Kidney tubule cell (primary cell): ENCODE results near the gene RPP25.
A peak's percentile ranks its signal among the peaks of the same experiment; 100 is the strongest.

ENCODE experiments used
- DNase-seq: peaks from one replicate; pipeline ENCODE4 v3.0.0-alpha.2; 2018; ENCODE audit warnings: low spot score

RPP25 gene, protein sequence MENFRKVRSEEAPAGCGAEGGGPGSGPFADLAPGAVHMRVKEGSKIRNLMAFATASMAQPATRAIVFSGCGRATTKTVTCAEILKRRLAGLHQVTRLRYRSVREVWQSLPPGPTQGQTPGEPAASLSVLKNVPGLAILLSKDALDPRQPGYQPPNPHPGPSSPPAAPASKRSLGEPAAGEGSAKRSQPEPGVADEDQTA

DNA sequence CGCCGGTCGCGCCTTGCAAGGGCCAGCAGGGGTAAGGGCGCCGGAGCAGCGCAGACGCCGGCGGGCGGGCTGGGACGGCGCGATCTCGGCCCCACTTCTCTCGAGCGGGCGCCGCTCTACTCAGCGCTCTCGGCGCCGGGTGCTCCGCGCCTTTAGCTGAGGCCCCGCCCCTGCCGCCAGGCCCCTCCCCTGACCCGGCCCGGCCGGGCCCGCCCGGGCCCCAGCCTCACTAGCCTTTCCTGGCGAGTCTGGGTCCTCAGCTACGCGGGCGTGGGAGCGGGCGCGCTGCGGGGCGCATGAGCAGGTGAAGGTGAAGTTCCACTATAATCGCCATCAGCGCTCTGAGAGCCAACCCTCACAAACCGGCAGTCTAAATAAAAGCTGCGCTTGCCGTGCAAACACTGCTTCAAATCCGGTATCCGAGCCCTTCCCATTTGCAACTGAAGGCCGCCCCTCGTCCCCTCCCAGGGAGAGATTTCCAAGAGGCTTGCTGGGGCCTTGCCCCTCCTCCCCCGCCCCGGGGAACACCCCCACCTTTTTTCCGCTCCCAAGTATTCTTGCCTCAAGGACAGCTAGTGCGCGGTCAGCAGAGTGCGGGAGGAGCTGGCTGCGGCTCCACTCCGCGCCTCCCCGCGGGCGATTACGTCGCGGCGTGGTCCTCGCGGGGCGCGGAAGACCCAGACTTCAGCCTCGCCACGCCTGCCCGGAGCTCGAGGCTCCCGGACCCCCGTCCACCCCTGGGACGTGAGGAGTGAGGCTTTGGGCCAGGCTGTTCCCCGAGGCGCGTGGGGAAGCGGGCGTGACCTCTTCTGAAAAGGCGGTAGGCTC is at the start of gene RPP25:
Gene RPP25, minus strand, starts transcription at position 125 of the 828 bp plus-strand sequence. CDS start 189 bp downstream, outside the sequence.
- DNase-seq = peak; percentile 75

DNA sequence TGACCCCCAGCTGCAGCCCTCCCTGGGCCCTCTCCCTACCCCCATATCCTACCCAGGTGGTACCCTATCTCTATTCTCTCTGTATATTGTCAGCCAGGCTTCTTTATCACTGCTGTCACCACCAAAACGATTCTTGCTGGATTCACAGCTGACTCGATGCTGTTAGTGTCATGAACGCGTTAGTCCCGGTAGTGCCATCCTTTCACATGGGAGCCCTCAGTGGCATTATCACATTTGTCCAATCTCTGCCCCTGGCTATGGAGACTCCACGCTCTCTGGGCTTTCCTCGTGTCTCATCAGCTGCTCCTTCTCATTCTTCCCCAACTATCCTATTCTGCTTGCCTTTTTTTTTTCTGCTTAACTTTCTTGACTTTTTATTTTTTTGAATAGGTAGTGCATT is 45.8 kb upstream of the RPP25 start:
- no peak for DNase-seq

GRCh38 chr15:75001310-75001709 is 44.7 kb upstream of the RPP25 start:
- no peak for DNase-seq

GRCh38 chr15:74997543-74997942 is 41.0 kb upstream of the RPP25 start:
- no peak for DNase-seq

DNA sequence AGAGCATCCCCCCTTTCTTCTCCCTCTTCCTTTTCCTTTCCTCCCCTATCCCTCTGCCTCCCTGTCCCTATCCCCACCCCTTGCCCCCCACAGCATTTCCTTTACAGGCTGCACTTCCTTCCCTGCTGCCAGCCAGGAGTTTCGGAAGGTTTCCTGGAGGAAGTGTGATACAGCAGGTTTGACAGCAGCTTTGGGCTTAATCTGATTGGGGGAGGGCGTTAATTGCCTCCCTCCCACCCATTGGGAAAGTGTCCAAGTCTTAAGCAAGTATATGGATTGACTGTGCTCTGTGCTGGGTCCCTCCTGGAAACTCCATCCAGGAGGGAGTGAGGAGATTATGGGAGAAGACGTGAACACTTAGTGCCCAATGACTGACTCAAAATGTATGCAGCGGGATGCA is 40.6 kb upstream of the RPP25 start:
- DNase-seq = no peak

GRCh38 chr15:74995779-74996765 is 39.5 kb upstream of the RPP25 start:
- no peak for DNase-seq

- peak; percentile 94 for DNase-seq
These were observed 38.7 kb upstream of the RPP25 start, which contains the start of gene SCAMP5 for GRCh38 chr15:74995182-74995778. SCAMP5 (plus strand) TSS chr15:74995563; CDS start chr15:75011840, 16,277 bp downstream.

DNA sequence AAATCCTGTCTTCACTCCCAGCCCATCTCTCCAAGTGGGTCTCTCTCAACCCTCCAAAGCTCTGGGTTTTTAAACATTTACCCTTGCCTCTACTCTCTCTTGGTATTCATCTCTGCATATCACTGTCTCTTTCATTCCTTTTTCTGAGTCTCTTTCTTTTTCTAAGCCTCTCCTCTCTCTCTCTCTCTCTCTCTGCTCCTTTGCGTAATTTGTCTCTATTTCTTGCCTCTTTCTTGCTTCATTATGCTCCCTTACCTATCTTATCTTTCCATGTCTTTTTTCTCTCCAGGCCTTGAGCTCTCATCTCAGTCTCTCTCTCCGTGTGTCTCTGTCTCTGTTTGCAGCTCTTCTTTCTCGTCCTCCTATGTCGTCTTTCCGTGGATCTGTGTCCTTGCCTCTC is 38.1 kb upstream of the RPP25 start:
- no peak for DNase-seq

- no peak for DNase-seq
These were observed 37.7 kb upstream of the RPP25 start for GRCh38 chr15:74994236-74994635.

GRCh38 chr15:74992619-74993018 is 36.0 kb upstream of the RPP25 start:
- DNase-seq = no peak

DNA sequence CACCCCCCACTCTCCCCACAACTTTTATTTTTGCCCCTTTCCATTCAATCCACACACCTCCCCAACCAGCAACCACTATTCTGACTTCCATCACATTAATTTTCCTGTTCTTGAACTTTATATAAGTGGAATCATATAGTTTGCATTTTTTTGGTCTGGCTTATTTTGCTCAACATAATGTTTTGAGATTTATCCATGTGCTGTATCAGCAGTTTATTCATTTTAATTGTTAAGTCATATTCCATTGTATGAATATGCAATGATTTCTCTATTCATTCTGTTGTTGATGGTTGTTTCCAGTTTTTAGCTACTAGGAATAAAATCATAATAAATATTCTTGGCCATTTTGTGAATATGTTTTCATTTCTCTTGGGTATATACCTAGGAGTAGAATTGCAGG is 33.0 kb upstream of the RPP25 start:
- DNase-seq = no peak

DNA sequence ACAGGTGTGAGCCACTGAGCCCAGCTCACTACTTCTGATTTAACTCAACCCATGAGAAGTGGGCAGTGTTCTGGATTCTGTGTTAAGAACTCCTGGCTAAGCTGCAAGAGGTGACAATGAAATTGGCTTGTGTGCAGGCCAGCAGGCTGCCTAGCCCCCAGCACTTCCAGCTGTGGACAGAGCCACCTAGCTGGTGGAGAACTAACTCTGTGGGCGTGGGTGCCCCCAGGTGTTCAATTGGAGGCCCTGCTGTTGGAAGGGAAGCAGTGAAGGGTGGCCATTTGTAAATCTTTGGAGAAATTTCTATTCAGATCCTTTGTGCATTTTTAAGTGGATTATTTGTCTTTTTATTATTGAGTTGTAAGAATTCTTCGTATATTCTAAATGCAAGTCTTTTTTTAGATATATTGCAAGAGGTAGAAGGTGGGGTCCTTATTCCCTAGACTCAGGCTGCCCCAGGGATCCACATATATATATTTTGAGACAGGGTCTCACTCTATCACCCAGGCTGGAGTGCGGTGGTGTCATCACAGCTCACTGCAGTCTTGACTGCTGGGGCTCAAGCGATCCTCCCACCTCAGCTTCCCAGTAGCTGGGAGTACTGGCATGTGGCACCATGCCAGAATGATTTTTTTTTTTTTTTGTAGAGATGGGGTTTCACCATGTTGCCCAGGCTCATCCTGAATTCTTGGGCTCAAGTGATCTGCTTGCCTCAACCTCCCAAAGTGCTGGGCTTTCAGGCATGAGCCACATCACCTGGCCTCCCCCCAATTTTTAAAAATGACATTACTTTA is 31.6 kb upstream of the RPP25 start:
- DNase-seq = peak; percentile 72

- DNase-seq = peak; percentile 90
These were observed 27.2 kb upstream of the RPP25 start for GRCh38 chr15:74983725-74984231.

DNA sequence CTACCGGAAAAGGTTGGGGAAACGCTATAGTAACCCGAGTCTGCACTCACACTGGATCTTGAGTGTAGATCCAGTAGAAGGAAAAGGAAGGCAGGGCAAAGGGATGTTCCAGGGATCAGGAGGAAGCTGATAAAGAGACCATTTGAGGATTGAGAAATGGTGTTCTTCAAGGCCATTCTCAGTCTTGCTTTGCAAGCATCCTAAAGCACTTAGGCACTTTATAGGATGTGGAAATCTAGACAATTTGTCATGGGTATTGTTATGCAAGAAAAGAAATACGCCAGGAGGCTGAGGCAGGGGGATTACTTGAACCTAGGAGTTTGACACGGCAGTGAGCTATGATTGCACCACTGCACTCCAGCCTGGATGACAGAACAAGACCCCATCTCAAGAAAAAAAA is 25.6 kb upstream of the RPP25 start:
- DNase-seq = no peak

DNA sequence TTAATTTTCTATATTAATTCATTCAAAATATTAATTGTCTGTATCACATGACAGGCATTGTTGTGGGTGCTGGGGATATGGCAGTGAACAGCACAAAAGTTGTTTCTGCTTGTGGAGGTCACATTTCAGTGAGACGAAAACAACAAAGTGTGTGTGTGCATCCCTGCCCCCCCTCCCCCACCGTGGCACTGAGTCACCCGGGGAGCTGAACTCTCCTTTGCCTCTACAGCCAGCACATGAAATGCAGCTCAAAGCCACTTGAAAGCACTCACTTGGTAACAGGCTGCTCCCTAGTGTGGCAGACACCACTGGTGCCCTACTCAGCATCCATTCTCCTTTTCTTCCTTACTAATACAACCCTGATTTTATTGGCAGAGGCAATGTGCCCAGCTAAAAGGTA is 21.9 kb upstream of the RPP25 start:
- peak; percentile 50 for DNase-seq

GRCh38 chr15:74978077-74978476 is 21.5 kb upstream of the RPP25 start:
- no peak for DNase-seq

DNA sequence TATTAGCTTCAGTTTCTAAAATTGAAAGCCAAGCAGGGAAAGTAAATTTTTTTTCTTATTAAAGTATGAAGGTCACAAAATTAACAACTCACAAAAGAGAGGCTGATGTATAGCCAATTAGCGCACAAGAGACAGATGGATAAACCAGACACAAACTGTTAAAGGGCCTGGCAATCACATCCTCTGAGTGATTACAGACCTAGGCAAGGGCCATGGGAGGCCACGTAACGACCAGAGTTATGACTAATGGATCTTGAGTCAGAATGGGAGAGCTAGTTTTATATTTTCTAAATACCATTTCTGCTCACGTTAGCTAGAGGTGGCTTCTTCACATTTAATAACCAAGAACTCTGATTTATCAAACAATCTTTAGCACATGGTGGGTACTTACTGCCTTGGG is 21.0 kb upstream of the RPP25 start:
- no peak for DNase-seq

DNA sequence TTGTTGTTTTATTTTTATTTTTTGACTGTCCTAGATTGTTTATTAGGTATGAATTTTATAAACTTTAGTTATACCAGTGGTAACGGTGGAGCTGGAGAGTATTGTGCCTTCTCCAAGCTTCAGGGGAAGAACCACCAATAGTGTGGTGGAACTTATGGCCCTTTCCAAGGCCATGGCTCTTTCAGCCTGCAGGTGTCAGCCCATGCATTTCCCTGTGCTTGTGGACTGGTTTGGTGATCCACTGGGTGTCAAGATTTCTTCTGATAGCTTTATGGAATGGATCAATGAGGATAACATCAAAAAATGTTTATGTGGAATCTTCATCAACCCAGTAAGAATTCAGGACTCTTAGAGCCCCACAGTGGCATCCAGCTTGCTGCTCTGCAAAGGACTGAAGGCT is 19.6 kb upstream of the RPP25 start:
- DNase-seq = no peak

DNA sequence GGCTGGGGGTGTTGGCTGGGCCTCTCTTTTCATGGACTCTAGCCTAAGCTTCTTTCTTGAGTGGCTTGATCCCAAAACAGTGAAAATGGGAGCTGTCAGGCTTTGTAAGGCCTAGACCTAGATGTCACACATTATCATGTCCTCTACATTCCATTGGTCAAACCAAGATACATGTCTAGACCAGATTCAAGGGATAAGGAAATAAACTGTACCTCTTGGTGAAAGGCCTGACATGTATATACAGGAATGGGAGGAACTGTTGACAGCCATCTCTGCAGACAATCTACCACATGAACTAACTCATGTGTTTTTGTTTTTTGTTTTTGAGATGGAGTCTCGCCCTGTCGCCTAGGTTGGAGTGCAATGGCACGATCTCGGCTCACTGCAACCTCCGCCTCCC is 11.1 kb upstream of the RPP25 start:
- DNase-seq = no peak

DNA sequence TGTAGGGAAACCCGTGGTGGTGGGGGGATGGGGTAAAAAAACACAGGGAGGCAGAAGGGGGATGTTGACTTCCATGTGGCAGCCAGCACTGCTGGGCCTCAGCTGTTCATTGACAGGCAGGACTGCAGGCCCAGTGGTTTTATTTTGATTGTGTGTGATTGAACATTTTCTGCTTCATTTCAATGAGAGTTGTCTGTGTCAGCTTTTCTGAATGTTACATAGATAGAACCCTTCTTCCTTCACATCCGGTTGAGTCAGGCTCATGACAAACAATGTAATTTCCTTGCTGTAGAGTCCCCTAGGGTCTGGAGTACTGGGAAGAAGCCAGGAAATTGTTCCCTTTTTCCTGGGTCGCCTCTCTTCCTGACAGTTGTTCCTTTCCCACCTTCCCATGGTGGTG is 8.2 kb upstream of the RPP25 start:
- DNase-seq = peak; percentile 73

GRCh38 chr15:74963213-74963612 is 6.6 kb upstream of the RPP25 start:
- DNase-seq = no peak
